ENCODE measurements around the gene TMPRSS7.

DNA sequence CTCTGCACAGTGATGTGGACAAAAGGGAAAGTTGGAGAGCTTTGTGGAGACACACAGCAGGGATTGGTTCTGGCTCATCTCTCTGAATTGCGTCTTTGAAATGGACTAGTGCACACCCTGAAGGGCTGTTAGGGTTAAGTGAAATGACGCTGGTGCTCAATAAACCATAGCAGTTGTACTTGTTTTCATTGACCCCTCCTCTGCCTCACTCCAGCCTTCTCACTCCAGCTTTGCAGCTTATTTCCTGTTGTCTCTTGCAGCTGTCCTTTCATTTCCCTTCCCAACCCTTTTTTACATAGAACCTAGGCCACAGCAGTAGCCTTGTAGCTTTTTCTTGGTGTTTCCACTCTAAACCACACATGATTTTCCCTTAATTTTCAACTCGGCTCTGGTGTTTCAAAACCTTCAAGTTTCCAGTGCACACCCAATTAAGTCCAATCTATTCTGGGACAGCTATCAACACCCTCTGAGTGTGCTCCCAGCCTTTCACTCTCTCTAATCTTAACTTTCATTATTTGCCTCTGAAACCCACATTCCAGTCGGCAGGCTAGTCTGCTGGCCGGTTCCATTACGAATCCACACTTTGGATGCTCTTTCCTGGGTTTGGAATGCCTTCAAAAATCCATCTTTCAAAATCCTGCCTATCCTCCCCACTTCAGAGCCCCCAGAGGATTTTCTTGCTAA, 58.1 kb downstream of the TMPRSS7 start:
- TF ChIP-seq POLR2A (IDR thresholded peaks at IDR 0.05) (no peak), POLR2AphosphoS5 (IDR thresholded peaks at IDR 0.05) (no peak)
